ENCODE data around the gene FASTKD2.

FASTKD2 gene

DNA sequence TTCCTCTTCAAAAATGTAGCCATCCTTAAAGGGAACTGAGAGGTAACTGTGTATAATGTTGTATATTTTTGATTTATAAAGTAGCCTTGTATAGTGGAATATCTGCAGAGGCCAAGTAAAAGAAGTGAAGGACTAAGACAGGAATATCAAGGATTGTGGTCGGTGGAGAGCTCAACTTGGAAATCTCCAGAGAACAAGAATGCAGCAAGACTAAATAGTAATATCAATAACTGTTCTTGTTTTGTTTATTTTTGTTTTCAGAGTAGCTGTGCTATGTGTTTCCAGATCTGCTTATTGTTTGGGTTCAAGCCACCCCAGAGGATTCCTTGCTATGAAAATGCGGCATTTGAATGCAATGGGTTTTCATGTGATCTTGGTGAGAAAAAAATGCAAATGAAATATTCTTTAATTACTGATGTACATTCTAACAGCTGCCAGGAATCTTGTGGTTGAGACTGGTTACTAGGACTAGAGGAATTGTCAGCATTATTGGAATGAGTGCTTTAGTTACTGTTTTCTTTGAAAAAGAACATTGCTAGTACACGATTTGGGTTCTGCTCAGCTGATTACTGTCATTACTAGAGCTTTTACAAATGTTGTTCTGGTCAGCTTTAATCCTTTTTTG lies 25.0 kb downstream of the FASTKD2 start:
- peak; percentile 79 for DNase-seq (ENCODE audit: low read depth)
- H3K4me3 ChIP-seq (ENCODE audit: low read length) = no peak overlapping the region
- TF ChIP-seq, protein P1, sequence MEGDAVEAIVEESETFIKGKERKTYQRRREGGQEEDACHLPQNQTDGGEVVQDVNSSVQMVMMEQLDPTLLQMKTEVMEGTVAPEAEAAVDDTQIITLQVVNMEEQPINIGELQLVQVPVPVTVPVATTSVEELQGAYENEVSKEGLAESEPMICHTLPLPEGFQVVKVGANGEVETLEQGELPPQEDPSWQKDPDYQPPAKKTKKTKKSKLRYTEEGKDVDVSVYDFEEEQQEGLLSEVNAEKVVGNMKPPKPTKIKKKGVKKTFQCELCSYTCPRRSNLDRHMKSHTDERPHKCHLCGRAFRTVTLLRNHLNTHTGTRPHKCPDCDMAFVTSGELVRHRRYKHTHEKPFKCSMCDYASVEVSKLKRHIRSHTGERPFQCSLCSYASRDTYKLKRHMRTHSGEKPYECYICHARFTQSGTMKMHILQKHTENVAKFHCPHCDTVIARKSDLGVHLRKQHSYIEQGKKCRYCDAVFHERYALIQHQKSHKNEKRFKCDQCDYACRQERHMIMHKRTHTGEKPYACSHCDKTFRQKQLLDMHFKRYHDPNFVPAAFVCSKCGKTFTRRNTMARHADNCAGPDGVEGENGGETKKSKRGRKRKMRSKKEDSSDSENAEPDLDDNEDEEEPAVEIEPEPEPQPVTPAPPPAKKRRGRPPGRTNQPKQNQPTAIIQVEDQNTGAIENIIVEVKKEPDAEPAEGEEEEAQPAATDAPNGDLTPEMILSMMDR (conservative IDR thresholded peaks at IDR 0.05; ENCODE audit: low read length) = no peak

DNA sequence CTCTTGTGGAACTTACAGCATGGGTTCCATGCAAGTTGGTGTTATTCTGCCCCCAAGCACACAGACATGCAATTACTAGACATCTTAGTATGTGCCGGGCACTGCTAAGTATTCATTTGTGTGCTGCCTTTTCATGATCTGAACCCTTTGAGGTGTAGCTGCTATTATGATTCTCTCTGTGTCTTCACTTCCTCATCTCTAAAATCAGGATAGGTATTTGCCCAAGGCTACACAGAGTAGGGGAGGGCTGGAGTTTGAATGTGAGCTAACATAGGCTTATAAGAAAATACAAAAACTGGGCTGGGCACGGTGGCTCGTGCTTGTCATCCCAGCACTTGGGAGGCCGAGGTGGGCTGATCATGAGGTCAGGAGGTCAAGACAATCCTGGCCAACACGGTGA lies 27.2 kb downstream of the FASTKD2 start:
- DNase-seq (ENCODE audit: low read depth) = no peak
- no peak overlapping the region for H3K4me3 ChIP-seq (ENCODE audit: low read length)
- TF ChIP-seq, protein P1 (conservative IDR thresholded peaks at IDR 0.05; ENCODE audit: low read length) = no peak

DNA sequence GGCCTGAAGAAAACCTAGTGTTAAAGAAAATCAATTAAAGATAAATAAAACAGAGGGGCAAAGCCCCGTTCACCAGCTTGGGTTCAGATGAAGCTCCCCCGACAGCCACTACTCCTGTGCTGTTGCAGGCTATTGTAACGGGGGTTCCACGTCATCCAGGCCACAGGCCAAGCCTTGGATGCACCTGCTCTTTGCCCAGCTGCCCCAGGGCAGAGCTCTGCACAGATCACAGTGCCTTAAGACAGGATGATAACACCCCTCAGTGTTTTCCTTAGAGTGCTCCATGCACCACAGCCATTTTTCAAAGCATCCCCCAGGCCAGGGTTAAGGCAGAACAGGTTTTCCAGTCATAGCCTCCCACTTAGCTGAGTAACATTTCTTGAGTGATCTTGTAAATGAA lies 32.0 kb downstream of the FASTKD2 start:
- TF ChIP-seq, protein P1 (conservative IDR thresholded peaks at IDR 0.05; ENCODE audit: low read length) = no peak
- DNase-seq (ENCODE audit: low read depth) = no peak
- H3K4me3 ChIP-seq (ENCODE audit: low read length) = no peak overlapping the region

DNA sequence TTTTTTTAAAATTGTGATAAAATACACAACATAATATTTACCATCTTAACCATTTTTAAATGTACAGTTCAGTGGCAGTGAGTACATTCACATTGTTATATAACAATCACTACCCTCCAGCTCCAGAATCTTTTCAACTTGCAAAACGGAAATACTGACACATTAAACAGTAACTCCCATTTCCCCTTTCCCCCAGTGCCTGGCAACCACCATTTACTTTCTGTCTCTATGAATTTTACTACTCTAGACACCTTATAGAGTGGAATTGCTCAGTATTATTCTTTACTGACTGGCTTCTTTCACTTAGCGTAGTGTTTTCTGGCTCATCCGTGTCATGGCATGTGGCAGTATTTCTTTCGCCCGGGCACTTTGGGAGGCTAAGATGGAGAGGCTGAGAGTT lies 32.6 kb downstream of the FASTKD2 start:
- no peak for DNase-seq (ENCODE audit: low read depth)
- TF ChIP-seq, protein P1 (conservative IDR thresholded peaks at IDR 0.05; ENCODE audit: low read length) = no peak
- no peak overlapping the region for H3K4me3 ChIP-seq (ENCODE audit: low read length)

DNA sequence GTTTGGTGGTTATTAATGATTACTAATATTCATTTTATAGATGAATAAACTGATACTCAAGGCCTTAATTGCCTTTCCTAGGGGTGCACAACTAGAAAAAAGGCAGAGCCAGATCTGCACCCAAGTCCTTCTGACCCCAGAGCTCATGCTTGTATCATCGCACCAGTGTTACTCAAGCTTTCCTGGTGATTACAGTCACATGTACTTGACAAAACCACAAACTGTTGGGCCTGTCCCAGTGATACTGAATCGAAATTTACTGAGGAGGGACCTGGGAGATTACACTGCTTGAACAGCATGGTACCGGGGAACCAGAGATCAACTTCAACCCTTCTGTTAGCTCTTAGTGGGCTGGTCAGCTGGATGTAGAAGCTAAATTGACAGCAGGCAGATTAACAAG lies 33.7 kb downstream of the FASTKD2 start:
- peak; percentile 29 for DNase-seq (ENCODE audit: low read depth)
- no peak overlapping the region for H3K4me3 ChIP-seq (ENCODE audit: low read length)
- TF ChIP-seq, protein P1 (conservative IDR thresholded peaks at IDR 0.05; ENCODE audit: low read length) = no peak

DNA sequence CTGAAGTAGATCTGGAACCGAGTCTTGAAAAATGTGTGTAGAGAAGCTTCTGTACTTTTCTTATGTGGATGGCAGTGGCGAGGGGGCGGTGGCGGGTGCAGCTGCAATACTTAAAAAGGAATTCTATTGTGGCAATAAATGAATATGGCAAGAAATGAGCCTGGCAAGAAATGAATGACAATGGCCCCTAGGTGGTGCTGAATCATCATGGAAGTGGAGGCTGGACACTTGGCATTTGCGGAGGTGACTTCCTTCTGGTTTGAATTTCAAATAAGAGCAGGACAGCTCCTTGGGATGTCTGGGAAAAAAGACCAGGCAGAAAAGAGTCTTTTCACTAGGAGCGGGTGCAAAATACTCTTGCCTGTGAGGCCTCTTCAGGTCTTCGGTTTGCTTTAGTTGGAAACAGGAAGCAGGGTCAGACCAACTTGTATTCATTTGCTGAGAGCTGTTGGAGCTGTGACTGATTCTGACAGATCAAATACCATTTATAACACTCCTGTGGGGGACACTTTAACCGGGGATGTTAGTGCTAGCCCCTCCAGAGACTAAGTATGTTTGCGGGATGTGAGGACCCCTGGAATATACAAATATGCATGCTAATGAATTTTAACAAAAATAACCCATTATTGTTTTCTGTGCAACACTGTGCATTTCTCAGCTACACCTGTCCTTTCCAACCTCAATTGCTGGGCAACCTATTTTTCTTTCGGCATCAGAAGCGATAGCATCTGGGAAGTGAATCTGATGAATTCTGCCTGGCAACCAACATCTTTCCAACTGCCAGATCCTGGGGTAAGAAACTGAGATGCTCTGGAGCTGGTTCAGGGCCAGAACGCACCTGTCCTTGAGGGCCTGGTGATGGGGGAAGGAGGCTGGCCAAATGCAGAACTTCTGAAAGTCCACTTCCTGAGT lies 35.4 kb downstream of the FASTKD2 start:
- peak; percentile 78 for DNase-seq (ENCODE audit: low read depth)
- TF ChIP-seq, protein P1 (conservative IDR thresholded peaks at IDR 0.05; ENCODE audit: low read length) = peak; percentile 77
- no peak overlapping the region for H3K4me3 ChIP-seq (ENCODE audit: low read length)

Measured in AG10803 (cell line).